K562 (cell line): ENCODE results near the gene NCBP2. TPM values are rescaled to one million over a fixed set of nuclear protein-coding genes. Genes with fewer than 3 reads are reported as not detected.

Experiments used
- CBFA2T2 ChIP-seq: fragments of 450-650 bp; conservative IDR thresholded peaks from 2 replicates; pipeline ENCODE4 v1.6.1; 2017; ENCODE audit warnings: mild to moderate bottlenecking
- CBX3 ChIP-seq, 2 experiments: IDR thresholded peaks; 1 replicate in 1 of 2; 2 replicates in 1 of 2; pipeline ENCODE4 v1.6.1; 2012; ENCODE audit warnings: inconsistent platforms in 2 of 2, low read length in 2 of 2, borderline replicate concordance in 1 of 2, control low read depth in 1 of 2
- ELF1 ChIP-seq: fragments of 200-800 bp; sonication (Bioruptor generic); IDR thresholded peaks from 2 replicates; pipeline ENCODE4 v1.6.1; 2016; ENCODE audit warnings: missing genetic modification characterization, missing compliant biosample characterization
- EP300 ChIP-seq: IDR thresholded peaks from 2 replicates; pipeline ENCODE4 v1.6.1; 2012; ENCODE audit warnings: low read length, improper control_type of control experiment
- FUS ChIP-seq: fragments of 200-400 bp; formaldehyde crosslinking; optimal IDR thresholded peaks from 2 replicates; pipeline ENCODE3; 2017; ENCODE audit warnings: low read depth, low read length
- HDAC2 ChIP-seq: fragments of 450-650 bp; IDR thresholded peaks from 2 replicates; pipeline ENCODE4 v1.6.1; 2016; ENCODE audit warnings: mild to moderate bottlenecking
- HNRNPL ChIP-seq: fragments of 200-400 bp; formaldehyde crosslinking; IDR thresholded peaks from 2 replicates; pipeline ENCODE4 v1.6.1; 2017; ENCODE audit warnings: low read depth, mild to moderate bottlenecking, low read length
- MAFG ChIP-seq: fragments of 450-650 bp; conservative IDR thresholded peaks from 2 replicates; pipeline ENCODE4 v1.6.1; 2016; ENCODE audit warnings: missing genetic modification characterization, missing compliant biosample characterization
- MCM7 ChIP-seq, 2 experiments: fragments of 450-650 bp; IDR thresholded peaks; 2 replicates each; pipeline ENCODE4 v1.6.1; 2016 to 2018
- NBN ChIP-seq: fragments of 450-650 bp; IDR thresholded peaks from 2 replicates; pipeline ENCODE4 v1.6.1; 2016; ENCODE audit warnings: low read depth, mild to moderate bottlenecking
- NCOA1 ChIP-seq: fragments of 450-650 bp; IDR thresholded peaks from 2 replicates; pipeline ENCODE4 v1.6.1; 2016; ENCODE audit warnings: low read depth
- NUFIP1 ChIP-seq: fragments of 450-650 bp; IDR thresholded peaks from 2 replicates; pipeline ENCODE4 v1.6.1; 2018; ENCODE audit not compliant: partially characterized antibody
- PPARD ChIP-seq: fragments of 250-450 bp; sonication (Bioruptor Pico); IDR thresholded peaks from 2 replicates; pipeline ENCODE4 v1.8.0; 2022; ENCODE audit warnings: inconsistent platforms, mild to moderate bottlenecking, moderate library complexity
- PRMT5 ChIP-seq: sonication (generic); formaldehyde crosslinking; IDR thresholded peaks from 2 replicates; pipeline ENCODE4 v1.5.0; 2020; ENCODE audit warnings: missing genetic modification reagents
- SRF ChIP-seq, 2 experiments: fragments of 250-450, 450-650 bp in 1 of 2; sonication (Bioruptor Pico) in 1 of 2; sonication (generic) in 1 of 2; formaldehyde crosslinking; IDR thresholded peaks; 2 replicates each; pipeline versions ENCODE4 v1.5.0 to v1.5.1; 2020 to 2022; ENCODE audit warnings: mild to moderate bottlenecking in 1 of 2, missing genetic modification reagents in 1 of 2
- TOE1 ChIP-seq, 2 experiments: fragments of 450-650 bp in 1 of 2; sonication (generic) in 1 of 2; formaldehyde crosslinking in 1 of 2; IDR thresholded peaks; 2 replicates each; pipeline versions ENCODE4 v1.7.1 to v1.8.0; 2016 to 2022; ENCODE audit warnings: borderline replicate concordance in 2 of 2, mild to moderate bottlenecking in 2 of 2, antibody characterized with exemption in 1 of 2, inconsistent platforms in 1 of 2, low read depth in 1 of 2, missing genetic modification reagents in 1 of 2, moderate library complexity in 1 of 2
- ZEB2 ChIP-seq: fragments of 450-650 bp; IDR thresholded peaks from 2 replicates; pipeline ENCODE4 v1.6.1; 2016
- ZHX1 ChIP-seq: fragments of 150-350 bp; conservative IDR thresholded peaks from 2 replicates; pipeline ENCODE4 v1.6.1; 2014; ENCODE audit warnings: low read length
- ZNF23 ChIP-seq: fragments of 250-450 bp; sonication (Bioruptor Pico); IDR thresholded peaks from 2 replicates; pipeline ENCODE4 v1.4.0; 2020; ENCODE audit warnings: mild to moderate bottlenecking
- ZNF277 ChIP-seq: fragments of 250-450 bp; sonication (Bioruptor Pico); IDR thresholded peaks from 2 replicates; pipeline ENCODE4 v1.8.0; 2022; ENCODE audit warnings: inconsistent platforms, mild to moderate bottlenecking, moderate library complexity, borderline replicate concordance
- ZNF511 ChIP-seq: sonication (generic); formaldehyde crosslinking; IDR thresholded peaks from 2 replicates; pipeline ENCODE4 v1.8.0; 2022; ENCODE audit warnings: mild to moderate bottlenecking, missing genetic modification reagents
- ZNF644 ChIP-seq: fragments of 200-800 bp; sonication (Bioruptor generic); IDR thresholded peaks from 2 replicates; pipeline ENCODE4 v1.6.1; 2016; ENCODE audit warnings: low read depth, missing genetic modification characterization, missing compliant biosample characterization
- ZNF75A ChIP-seq: fragments of 450-650 bp; formaldehyde crosslinking; IDR thresholded peaks from 2 replicates; pipeline ENCODE4 v1.4.0; 2020; ENCODE audit warnings: mild to moderate bottlenecking
- polyA plus RNA-seq, 8 experiments: library from polyadenylated mRNA; depleted of rRNA in 4 of 8; stranded (reverse) in 5 of 8; unstranded in 3 of 8; fragments of >200 nt; fragmentation: Nextera tagmentation in 2 of 8; fragmentation: Illumina TruSeq in 1 of 8; extraction: Ambion mirVana in 2 of 8; extraction: Trizol in 1 of 8; gene quantifications; 2 replicates each; pipeline versions ENCODE4 v1.2.1 to v1.2.3, GENCODE V29; 2011 to 2014; ENCODE audit warnings: inconsistent platforms in 1 of 8, missing spikeins in 1 of 8
- total RNA-seq, 7 experiments: library from RNA; depleted of rRNA in 6 of 7; stranded (reverse); fragments of >200 nt in 6 of 7; fragmentation: Illumina TruSeq in 2 of 7; extraction: Trizol in 2 of 7; gene quantifications; 2 replicates each; pipeline versions ENCODE4 v1.2.1 to v1.2.3, GENCODE V29; 2011 to 2021; ENCODE audit warnings: low replicate concordance in 1 of 7
- TF ChIP-seq, protein P1 (sequence below): sonication (generic); formaldehyde crosslinking; IDR thresholded peaks from 2 replicates; pipeline ENCODE4 v1.8.1; 2022; ENCODE audit warnings: missing genetic modification reagents

NCBP2 gene
- total and polyA plus RNA-seq, 9 of the 15 experiments (the other 6 are each of a cell fraction or from before 2014, with no cell fraction given) = 56.4 to 102 (median 82.3) TPM

- TF ChIP-seq, protein P1, sequence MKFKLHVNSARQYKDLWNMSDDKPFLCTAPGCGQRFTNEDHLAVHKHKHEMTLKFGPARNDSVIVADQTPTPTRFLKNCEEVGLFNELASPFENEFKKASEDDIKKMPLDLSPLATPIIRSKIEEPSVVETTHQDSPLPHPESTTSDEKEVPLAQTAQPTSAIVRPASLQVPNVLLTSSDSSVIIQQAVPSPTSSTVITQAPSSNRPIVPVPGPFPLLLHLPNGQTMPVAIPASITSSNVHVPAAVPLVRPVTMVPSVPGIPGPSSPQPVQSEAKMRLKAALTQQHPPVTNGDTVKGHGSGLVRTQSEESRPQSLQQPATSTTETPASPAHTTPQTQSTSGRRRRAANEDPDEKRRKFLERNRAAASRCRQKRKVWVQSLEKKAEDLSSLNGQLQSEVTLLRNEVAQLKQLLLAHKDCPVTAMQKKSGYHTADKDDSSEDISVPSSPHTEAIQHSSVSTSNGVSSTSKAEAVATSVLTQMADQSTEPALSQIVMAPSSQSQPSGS (CRISPR knock-in tag) = no peak
- TF ChIP-seq ZEB2 = peak; percentile 63; the same call in 1 of the 2 replicates
- TF ChIP-seq NCOA1 = peak; percentile 63; the same call in 1 of the 2 replicates
- TF ChIP-seq ZNF23 (CRISPR knock-in tag) = no peak
- TF ChIP-seq CBX3 (IDR thresholded peaks at IDR 0.05; ENCODE audit: borderline replicate concordance in 1 of 2, low read length in 2 of 2) = peak in 1 of 2 experiments; percentile 91; a peak in 1 of 3 replicates
- TF ChIP-seq ZNF75A = no peak
- TF ChIP-seq ZNF644 = 0 out of 2 replicates have a peak, but pooled peaks have one; percentile 16
- peak; percentile 100 for TF ChIP-seq ELF1 (tag)
- TF ChIP-seq MAFG = no peak
- TF ChIP-seq HDAC2 = peak; percentile 70
- TF ChIP-seq PPARD (CRISPR knock-in tag) = no peak
- peak; percentile 86; the same call in 1 of the 2 replicates for TF ChIP-seq NBN
- TF ChIP-seq EP300 = peak; percentile 69
- TF ChIP-seq NUFIP1 = no peak
- TF ChIP-seq TOE1 (IDR thresholded peaks at IDR 0.05; ENCODE audit: borderline replicate concordance) = peak; percentile 63
- TF ChIP-seq TOE1 (CRISPR knock-in tag; IDR thresholded peaks at IDR 0.05; ENCODE audit: borderline replicate concordance, low read depth) = 0 out of 2 replicates have a peak, but pooled peaks have one; percentile 31
- TF ChIP-seq ZHX1 = peak; percentile 16; the same call in 1 of the 2 replicates
- no peak for TF ChIP-seq MCM7 (IDR thresholded peaks at IDR 0.05)
- TF ChIP-seq HNRNPL = peak; percentile 62; the same call in 1 of the 2 replicates
- TF ChIP-seq ZNF511 (CRISPR knock-in tag) = peak; percentile 92
- TF ChIP-seq CBFA2T2 = no peak; the same call in 1 of the 2 replicates
- peak; percentile 36 for TF ChIP-seq FUS
- no peak for TF ChIP-seq ZNF277 (CRISPR knock-in tag)
- no peak for TF ChIP-seq PRMT5 (CRISPR knock-in tag)
- TF ChIP-seq SRF (CRISPR knock-in tag; IDR thresholded peaks at IDR 0.05) = peak in 1 of 2 experiments; percentile 52; a peak in 1 of 4 replicates
Observed at GRCh38 chr3:196942226-196942914, at the start of gene NCBP2 (continued).
